ENCODE data around the gene ACY1. TPM values are rescaled to one million over a fixed set of nuclear protein-coding genes. Genes with fewer than 3 reads are reported as not detected.

ACY1 gene
- polyA plus RNA-seq, 2 of the 4 experiments (the other 2 are of a cell fraction), result 20.7 to 21.1 TPM

DNA sequence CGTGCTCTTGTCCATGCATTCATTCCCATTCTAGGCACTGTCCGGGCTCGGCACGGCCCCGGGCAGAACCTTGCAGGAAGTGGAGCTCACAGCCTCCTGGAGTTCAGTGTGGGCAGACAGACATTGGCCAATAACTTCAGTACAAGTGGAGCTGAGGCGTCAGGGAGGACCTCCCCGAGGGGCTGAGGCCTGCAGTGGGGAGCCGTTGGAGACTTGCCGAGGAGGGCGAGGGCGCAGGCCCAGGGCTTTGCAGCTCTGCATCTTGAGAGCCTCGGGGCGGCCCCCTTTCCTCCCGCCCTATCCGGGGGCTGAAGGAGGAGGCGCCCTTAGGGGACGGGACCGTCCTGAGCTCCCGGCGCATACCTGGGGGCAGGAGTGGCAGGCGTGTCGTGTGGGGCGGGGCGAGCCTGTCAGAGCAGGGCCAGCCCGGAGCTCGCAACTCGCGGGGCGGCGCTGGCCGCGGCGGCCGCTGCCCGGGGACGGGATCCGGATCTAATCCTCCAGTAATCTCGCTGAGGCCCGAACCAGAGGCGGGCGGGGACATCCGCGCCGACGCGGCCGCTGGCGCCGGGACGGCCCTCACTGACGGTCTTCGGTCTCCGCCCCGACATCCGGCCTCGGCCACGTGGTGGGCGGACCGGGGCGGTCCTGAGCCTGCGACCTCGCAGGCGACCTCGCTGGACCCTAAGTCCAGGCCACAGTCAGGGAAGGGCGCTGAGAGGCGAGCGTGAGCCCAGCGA, at the start of gene ACY1 (continued):
- TF ChIP-seq, protein P1, sequence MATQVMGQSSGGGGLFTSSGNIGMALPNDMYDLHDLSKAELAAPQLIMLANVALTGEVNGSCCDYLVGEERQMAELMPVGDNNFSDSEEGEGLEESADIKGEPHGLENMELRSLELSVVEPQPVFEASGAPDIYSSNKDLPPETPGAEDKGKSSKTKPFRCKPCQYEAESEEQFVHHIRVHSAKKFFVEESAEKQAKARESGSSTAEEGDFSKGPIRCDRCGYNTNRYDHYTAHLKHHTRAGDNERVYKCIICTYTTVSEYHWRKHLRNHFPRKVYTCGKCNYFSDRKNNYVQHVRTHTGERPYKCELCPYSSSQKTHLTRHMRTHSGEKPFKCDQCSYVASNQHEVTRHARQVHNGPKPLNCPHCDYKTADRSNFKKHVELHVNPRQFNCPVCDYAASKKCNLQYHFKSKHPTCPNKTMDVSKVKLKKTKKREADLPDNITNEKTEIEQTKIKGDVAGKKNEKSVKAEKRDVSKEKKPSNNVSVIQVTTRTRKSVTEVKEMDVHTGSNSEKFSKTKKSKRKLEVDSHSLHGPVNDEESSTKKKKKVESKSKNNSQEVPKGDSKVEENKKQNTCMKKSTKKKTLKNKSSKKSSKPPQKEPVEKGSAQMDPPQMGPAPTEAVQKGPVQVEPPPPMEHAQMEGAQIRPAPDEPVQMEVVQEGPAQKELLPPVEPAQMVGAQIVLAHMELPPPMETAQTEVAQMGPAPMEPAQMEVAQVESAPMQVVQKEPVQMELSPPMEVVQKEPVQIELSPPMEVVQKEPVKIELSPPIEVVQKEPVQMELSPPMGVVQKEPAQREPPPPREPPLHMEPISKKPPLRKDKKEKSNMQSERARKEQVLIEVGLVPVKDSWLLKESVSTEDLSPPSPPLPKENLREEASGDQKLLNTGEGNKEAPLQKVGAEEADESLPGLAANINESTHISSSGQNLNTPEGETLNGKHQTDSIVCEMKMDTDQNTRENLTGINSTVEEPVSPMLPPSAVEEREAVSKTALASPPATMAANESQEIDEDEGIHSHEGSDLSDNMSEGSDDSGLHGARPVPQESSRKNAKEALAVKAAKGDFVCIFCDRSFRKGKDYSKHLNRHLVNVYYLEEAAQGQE (IDR thresholded peaks at IDR 0.05), result no peak
- TF ChIP-seq KDM1A (IDR thresholded peaks at IDR 0.05; ENCODE audit: low read depth) (no peak), KDM5A (IDR thresholded peaks at IDR 0.05) (no peak), CHD4 (IDR thresholded peaks at IDR 0.05; ENCODE audit: borderline replicate concordance) (no peak; the same call in 1 of the 2 replicates), CEBPB (IDR thresholded peaks at IDR 0.05) (no peak), RFX5 (IDR thresholded peaks at IDR 0.05) (no peak), EHMT2 (IDR thresholded peaks at IDR 0.05; ENCODE audit: low read depth) (no peak), RCOR1 (IDR thresholded peaks at IDR 0.05; ENCODE audit: low read depth, low read length) (no peak), HOXA7 (CRISPR knock-in tag; IDR thresholded peaks at IDR 0.05) (no peak), HOXB5 (CRISPR knock-in tag; IDR thresholded peaks at IDR 0.05) (no peak), SREBF2 (IDR thresholded peaks at IDR 0.05) (no peak), FOSB (CRISPR knock-in tag; IDR thresholded peaks at IDR 0.05) (no peak), CBX2 (IDR thresholded peaks at IDR 0.05; ENCODE audit: borderline replicate concordance, low read depth) (no peak), JUNB (IDR thresholded peaks at IDR 0.05) (no peak), MAFK (IDR thresholded peaks at IDR 0.05; ENCODE audit: partially characterized antibody) (no peak), RNF2 (IDR thresholded peaks at IDR 0.05; ENCODE audit: borderline replicate concordance, low read depth) (no peak), TFCP2L1 (CRISPR knock-in tag; IDR thresholded peaks at IDR 0.05) (no peak)
- TF ChIP-seq, protein P2, sequence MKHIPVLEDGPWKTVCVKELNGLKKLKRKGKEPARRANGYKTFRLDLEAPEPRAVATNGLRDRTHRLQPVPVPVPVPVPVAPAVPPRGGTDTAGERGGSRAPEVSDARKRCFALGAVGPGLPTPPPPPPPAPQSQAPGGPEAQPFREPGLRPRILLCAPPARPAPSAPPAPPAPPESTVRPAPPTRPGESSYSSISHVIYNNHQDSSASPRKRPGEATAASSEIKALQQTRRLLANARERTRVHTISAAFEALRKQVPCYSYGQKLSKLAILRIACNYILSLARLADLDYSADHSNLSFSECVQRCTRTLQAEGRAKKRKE (CRISPR knock-in tag; IDR thresholded peaks at IDR 0.05; ENCODE audit: low read depth), result no peak
- TF ChIP-seq, protein P3, sequence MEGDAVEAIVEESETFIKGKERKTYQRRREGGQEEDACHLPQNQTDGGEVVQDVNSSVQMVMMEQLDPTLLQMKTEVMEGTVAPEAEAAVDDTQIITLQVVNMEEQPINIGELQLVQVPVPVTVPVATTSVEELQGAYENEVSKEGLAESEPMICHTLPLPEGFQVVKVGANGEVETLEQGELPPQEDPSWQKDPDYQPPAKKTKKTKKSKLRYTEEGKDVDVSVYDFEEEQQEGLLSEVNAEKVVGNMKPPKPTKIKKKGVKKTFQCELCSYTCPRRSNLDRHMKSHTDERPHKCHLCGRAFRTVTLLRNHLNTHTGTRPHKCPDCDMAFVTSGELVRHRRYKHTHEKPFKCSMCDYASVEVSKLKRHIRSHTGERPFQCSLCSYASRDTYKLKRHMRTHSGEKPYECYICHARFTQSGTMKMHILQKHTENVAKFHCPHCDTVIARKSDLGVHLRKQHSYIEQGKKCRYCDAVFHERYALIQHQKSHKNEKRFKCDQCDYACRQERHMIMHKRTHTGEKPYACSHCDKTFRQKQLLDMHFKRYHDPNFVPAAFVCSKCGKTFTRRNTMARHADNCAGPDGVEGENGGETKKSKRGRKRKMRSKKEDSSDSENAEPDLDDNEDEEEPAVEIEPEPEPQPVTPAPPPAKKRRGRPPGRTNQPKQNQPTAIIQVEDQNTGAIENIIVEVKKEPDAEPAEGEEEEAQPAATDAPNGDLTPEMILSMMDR (IDR thresholded peaks at IDR 0.05), result peak; percentile 6; the same call in 1 of the 3 replicates
- TF ChIP-seq, protein P4, sequence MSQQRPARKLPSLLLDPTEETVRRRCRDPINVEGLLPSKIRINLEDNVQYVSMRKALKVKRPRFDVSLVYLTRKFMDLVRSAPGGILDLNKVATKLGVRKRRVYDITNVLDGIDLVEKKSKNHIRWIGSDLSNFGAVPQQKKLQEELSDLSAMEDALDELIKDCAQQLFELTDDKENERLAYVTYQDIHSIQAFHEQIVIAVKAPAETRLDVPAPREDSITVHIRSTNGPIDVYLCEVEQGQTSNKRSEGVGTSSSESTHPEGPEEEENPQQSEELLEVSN (IDR thresholded peaks at IDR 0.05; ENCODE audit: borderline replicate concordance, low read depth), result peak; percentile 62; the same call in 1 of the 2 replicates
- TF ChIP-seq, protein P5, sequence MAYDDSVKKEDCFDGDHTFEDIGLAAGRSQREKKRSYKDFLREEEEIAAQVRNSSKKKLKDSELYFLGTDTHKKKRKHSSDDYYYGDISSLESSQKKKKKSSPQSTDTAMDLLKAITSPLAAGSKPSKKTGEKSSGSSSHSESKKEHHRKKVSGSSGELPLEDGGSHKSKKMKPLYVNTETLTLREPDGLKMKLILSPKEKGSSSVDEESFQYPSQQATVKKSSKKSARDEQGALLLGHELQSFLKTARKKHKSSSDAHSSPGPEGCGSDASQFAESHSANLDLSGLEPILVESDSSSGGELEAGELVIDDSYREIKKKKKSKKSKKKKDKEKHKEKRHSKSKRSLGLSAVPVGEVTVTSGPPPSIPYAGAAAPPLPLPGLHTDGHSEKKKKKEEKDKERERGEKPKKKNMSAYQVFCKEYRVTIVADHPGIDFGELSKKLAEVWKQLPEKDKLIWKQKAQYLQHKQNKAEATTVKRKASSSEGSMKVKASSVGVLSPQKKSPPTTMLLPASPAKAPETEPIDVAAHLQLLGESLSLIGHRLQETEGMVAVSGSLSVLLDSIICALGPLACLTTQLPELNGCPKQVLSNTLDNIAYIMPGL (CRISPR knock-in tag; IDR thresholded peaks at IDR 0.05; ENCODE audit: borderline replicate concordance), result no peak
- TF ChIP-seq, protein P6, sequence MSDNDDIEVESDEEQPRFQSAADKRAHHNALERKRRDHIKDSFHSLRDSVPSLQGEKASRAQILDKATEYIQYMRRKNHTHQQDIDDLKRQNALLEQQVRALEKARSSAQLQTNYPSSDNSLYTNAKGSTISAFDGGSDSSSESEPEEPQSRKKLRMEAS (IDR thresholded peaks at IDR 0.05), result peak; percentile 93

Data from A549 (cell line).